ENCODE data around the gene SP7.

- no peak for TF ChIP-seq POLR2A (IDR thresholded peaks at IDR 0.05)
- no peak for TF ChIP-seq CTCF (IDR thresholded peaks at IDR 0.05)
Measured at GRCh38 chr12:53338916-53339315, 2.8 kb upstream of the SP7 start.

Data from ovary (tissue), 3 donors.